PC-3 (cell line): ENCODE measurements around the gene PVALB. TPM values are rescaled to one million over a fixed set of nuclear protein-coding genes. Genes with fewer than 3 reads are reported as not detected.

Experiments used
- ATAC-seq: fragments of 200-7000 bp; cut with Tn5 transposase; 2 replicates; pipeline ENCODE4 v1.9.1; 2020; ENCODE audit warnings: mild to moderate bottlenecking, moderate library complexity
- BruUV-seq: library from RNA; stranded (reverse); fragments of 400-500 nt; replicated peaks from 2 replicates; lab custom pipeline; 2021; lab: Mats Ljungman, UMichigan
- CTCF ChIA-PET: fragments of 300-600 bp; sonication (Branson Sonifier 250); formaldehyde crosslinking; loops from one replicate; lab custom pipeline; 2022; ENCODE audit warnings: antibody characterized with exemption; lab: Charles Lee
- POLR2A ChIA-PET: fragments of 300-600 bp; sonication (Branson Sonifier 250); formaldehyde crosslinking; loops from one replicate; lab custom pipeline; 2022; ENCODE audit warnings: antibody characterized with exemption; ENCODE audit not compliant: unreplicated experiment; lab: Charles Lee
- DNase-seq: peaks from one replicate; pipeline ENCODE4 v3.0.0-alpha.2; 2015
- H2AFZ ChIP-seq: fragments of 300-600 bp; sonication (generic); 2 replicates; pipeline ENCODE4 v1.6.0; 2016; ENCODE audit warnings: antibody characterized with exemption, low read length
- H3F3A ChIP-seq: fragments of 300-600 bp; sonication (generic); one replicate; pipeline ENCODE4 v1.6.0; 2017; ENCODE audit warnings: antibody characterized with exemption, low read length, control low read depth, mild to moderate bottlenecking; ENCODE audit not compliant: unreplicated experiment
- H3K27ac ChIP-seq: fragments of 300-600 bp; sonication (generic); 2 replicates; pipeline ENCODE4 v1.5.1; 2016; ENCODE audit warnings: mild to moderate bottlenecking, low read length
- H3K27me3 ChIP-seq: fragments of 300-600 bp; sonication (generic); 2 replicates; pipeline ENCODE4 v1.6.1; 2016; ENCODE audit warnings: low read length, mixed read lengths
- H3K36me3 ChIP-seq: fragments of 300-600 bp; sonication (generic); 2 replicates; pipeline ENCODE4 v1.6.1; 2016; ENCODE audit warnings: low read depth, mixed run types, low read length, mixed read lengths
- H3K4me1 ChIP-seq: fragments of 300-600 bp; sonication (generic); 2 replicates; pipeline ENCODE4 v1.5.1; 2016; ENCODE audit warnings: low read length; ENCODE audit not compliant: insufficient read depth
- H3K4me2 ChIP-seq: fragments of 300-600 bp; sonication (generic); 2 replicates; pipeline ENCODE4 v1.6.0; 2016; ENCODE audit warnings: low read length
- H3K4me3 ChIP-seq: fragments of 300-600 bp; sonication (generic); 2 replicates; pipeline ENCODE4 v1.5.1; 2016; ENCODE audit warnings: mild to moderate bottlenecking, low read length, mixed read lengths
- H3K79me2 ChIP-seq: fragments of 300-600 bp; sonication (generic); 2 replicates; pipeline ENCODE4 v1.6.1; 2017; ENCODE audit warnings: low read length, mixed read lengths
- H3K9ac ChIP-seq: fragments of 300-600 bp; sonication (generic); 2 replicates; pipeline ENCODE4 v1.6.0; 2016; ENCODE audit warnings: mild to moderate bottlenecking, low read length
- H3K9me2 ChIP-seq: fragments of 300-600 bp; sonication (generic); replicated peaks from 2 replicates; pipeline ENCODE4 v1.6.1; 2016; ENCODE audit warnings: mixed run types, low read length, mixed read lengths
- H3K9me3 ChIP-seq: fragments of 300-600 bp; sonication (generic); 2 replicates; pipeline ENCODE4 v1.6.1; 2016; ENCODE audit warnings: low read length, mixed read lengths
- H4K20me1 ChIP-seq: fragments of 300-600 bp; sonication (generic); 2 replicates; pipeline ENCODE4 v1.6.1; 2016; ENCODE audit warnings: low read length, mixed read lengths
- EZH2 ChIP-seq: fragments of 300-600 bp; sonication (generic); IDR thresholded peaks from one replicate; pipeline ENCODE4 v1.6.1; 2017; ENCODE audit warnings: antibody characterized with exemption, mild to moderate bottlenecking, low read length; ENCODE audit not compliant: unreplicated experiment
- EZH2phosphoT487 ChIP-seq: fragments of 300-600 bp; sonication (generic); IDR thresholded peaks from 2 replicates; pipeline ENCODE4 v1.6.1; 2018; ENCODE audit warnings: mild to moderate bottlenecking, antibody characterized with exemption, low read length, borderline replicate concordance
- intact Hi-C: fragments of 100-400 bp; cut with micrococcal nuclease; formaldehyde crosslinking; loops from 2 replicates; pipeline ENCODE4 v1.9.0; 2023
- total RNA-seq: library from RNA; depleted of rRNA; stranded (reverse); fragments of >200 nt; gene quantifications from 2 replicates; pipeline ENCODE4 v1.2.3, GENCODE V29; 2014
- TF ChIP-seq, protein P1 (sequence below): fragments of 300-600 bp; sonication (generic); conservative IDR thresholded peaks from 2 replicates; pipeline ENCODE4 v1.5.1; 2017; ENCODE audit warnings: antibody characterized with exemption, low read depth, mild to moderate bottlenecking, low read length

Gene PVALB
- total RNA-seq, 1 experiment from 2014 or later = not detected

- DNase-seq (no peak), ATAC-seq (no peak)
- H3K79me2 ChIP-seq = no peaks in the 10 kb centered on the region
- H3K9ac ChIP-seq = no peak overlapping the region
- intact Hi-C loops = no loop called here
- peaks cover 5% of the 10 kb centered on the region; the same call in 1 of the 2 replicates for H3K27me3 ChIP-seq
- H3K4me2 ChIP-seq = no peak overlapping the region
- no peaks in the 10 kb centered on the region for H3K9me2 ChIP-seq
- no peaks in the 10 kb centered on the region for H4K20me1 ChIP-seq
- no peak overlapping the region for H3K4me3 ChIP-seq
- BruUV-seq = no TSS peak
- POLR2A ChIA-PET = no interaction called here
- CTCF ChIA-PET = no interaction called here
- TF ChIP-seq EZH2 (no peak), EZH2phosphoT487 (no peak)
- TF ChIP-seq, protein P1, sequence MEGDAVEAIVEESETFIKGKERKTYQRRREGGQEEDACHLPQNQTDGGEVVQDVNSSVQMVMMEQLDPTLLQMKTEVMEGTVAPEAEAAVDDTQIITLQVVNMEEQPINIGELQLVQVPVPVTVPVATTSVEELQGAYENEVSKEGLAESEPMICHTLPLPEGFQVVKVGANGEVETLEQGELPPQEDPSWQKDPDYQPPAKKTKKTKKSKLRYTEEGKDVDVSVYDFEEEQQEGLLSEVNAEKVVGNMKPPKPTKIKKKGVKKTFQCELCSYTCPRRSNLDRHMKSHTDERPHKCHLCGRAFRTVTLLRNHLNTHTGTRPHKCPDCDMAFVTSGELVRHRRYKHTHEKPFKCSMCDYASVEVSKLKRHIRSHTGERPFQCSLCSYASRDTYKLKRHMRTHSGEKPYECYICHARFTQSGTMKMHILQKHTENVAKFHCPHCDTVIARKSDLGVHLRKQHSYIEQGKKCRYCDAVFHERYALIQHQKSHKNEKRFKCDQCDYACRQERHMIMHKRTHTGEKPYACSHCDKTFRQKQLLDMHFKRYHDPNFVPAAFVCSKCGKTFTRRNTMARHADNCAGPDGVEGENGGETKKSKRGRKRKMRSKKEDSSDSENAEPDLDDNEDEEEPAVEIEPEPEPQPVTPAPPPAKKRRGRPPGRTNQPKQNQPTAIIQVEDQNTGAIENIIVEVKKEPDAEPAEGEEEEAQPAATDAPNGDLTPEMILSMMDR = no peak
- no peaks in the 10 kb centered on the region for H3K36me3 ChIP-seq
- no peaks in the 10 kb centered on the region for H3K4me1 ChIP-seq
- H3K27ac ChIP-seq = no peak overlapping the region
- no peaks in the 10 kb centered on the region for H3K9me3 ChIP-seq
- H2AFZ ChIP-seq = no peak overlapping the region
- no peaks in the 10 kb centered on the region for H3F3A ChIP-seq
Measured at GRCh38 chr22:36798674-36799066, 18.2 kb downstream of the PVALB start.

GRCh38 chr22:36797911-36798673 lies 18.7 kb downstream of the PVALB start:
- Histone ChIP-seq H3K4me1 (no peaks in the 10 kb centered on the region), H3K4me2 (no peak overlapping the region), H3K9me2 (no peaks in the 10 kb centered on the region), H3K36me3 (no peaks in the 10 kb centered on the region), H3K79me2 (no peaks in the 10 kb centered on the region), H3K9me3 (no peaks in the 10 kb centered on the region), H2AFZ (no peak overlapping the region), H3K4me3 (no peak overlapping the region), H3F3A (no peaks in the 10 kb centered on the region), H4K20me1 (no peaks in the 10 kb centered on the region), H3K9ac (no peak overlapping the region), H3K27me3 (0 out of 2 replicates have a peak, but pooled peaks cover 1% of the 10 kb centered on the region), H3K27ac (no peak overlapping the region)
- ChIA-PET CTCF (no interaction called here), POLR2A (no interaction called here)
- TF ChIP-seq EZH2phosphoT487 = no peak
- TF ChIP-seq EZH2 = no peak
- TF ChIP-seq, protein P1 = no peak
- intact Hi-C loops = no loop called here
- BruUV-seq = no TSS peak
- DNase-seq (no peak), ATAC-seq (no peak)

DNA sequence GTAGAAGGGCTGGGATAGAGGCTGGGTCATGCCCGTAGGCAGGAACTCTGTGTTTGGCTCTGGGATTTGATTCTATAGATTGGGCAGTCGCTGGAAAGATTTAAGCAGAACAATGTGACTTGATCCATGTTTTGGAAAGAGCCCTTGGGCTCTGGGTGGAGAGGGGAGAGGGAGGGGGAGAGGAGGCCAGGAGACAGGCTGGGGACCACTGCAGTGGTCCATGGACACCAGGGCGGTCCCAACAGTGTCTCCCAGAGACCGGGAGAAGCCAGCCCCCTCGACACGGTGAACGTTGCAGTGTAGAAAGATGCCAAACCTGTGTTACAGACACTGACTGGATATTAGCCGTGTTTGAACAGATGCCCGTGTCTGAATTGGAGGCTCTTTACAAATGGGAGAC lies 19.5 kb downstream of the PVALB start:
- CTCF ChIA-PET = no interaction called here
- no peak overlapping the region for H3K4me3 ChIP-seq
- no TSS peak for BruUV-seq

More for the DNA sequence above, 19.5 kb downstream of the PVALB start:
- Histone ChIP-seq H4K20me1 (no peaks in the 10 kb centered on the region), H3K79me2 (no peaks in the 10 kb centered on the region), H3F3A (no peaks in the 10 kb centered on the region), H3K36me3 (no peaks in the 10 kb centered on the region), H3K27ac (no peak overlapping the region), H3K4me1 (no peaks in the 10 kb centered on the region), H3K9ac (no peak overlapping the region), H3K9me2 (no peaks in the 10 kb centered on the region), H3K4me2 (no peak overlapping the region), H3K9me3 (no peaks in the 10 kb centered on the region), H2AFZ (no peak overlapping the region), H3K27me3 (no peaks in the 10 kb centered on the region)
- DNase-seq = no peak
- intact Hi-C loops = no loop called here
- ATAC-seq = no peak
- POLR2A ChIA-PET = no interaction called here
- TF ChIP-seq, protein P1 = no peak
- no peak for TF ChIP-seq EZH2phosphoT487
